Keratinocyte (primary cell): ENCODE data around the gene NF1. TPM values are rescaled to one million over a fixed set of nuclear protein-coding genes. Genes with fewer than 3 reads are reported as not detected.
A peak's percentile ranks its signal among the peaks of the same experiment; 100 is the strongest.

ENCODE experiments used
- DNase-seq: peaks from one replicate; pipeline ENCODE4 v3.0.0-alpha.2; 2011; ENCODE audit warnings: low read depth, missing footprints, low spot score
- FAIRE-seq: peaks from 2 replicates; lab custom pipeline; 2011; peaks lifted over from hg19 to GRCh38; lab: Jason Lieb, UNC
- H2AFZ ChIP-seq: 2 replicates; pipeline ENCODE4 v1.6.0; 2012; ENCODE audit warnings: low read length, control low read depth, inconsistent platforms; ENCODE audit not compliant: control insufficient read depth
- H3K27ac ChIP-seq: 2 replicates; pipeline ENCODE4 v1.5.1; 2011; ENCODE audit warnings: low read length; ENCODE audit not compliant: control insufficient read depth, insufficient read depth
- H3K27me3 ChIP-seq: 3 replicates; pipeline ENCODE4 v1.6.0; 2011; ENCODE audit warnings: low read length; ENCODE audit not compliant: control insufficient read depth, insufficient read depth; ENCODE audit errors: extremely low read depth
- H3K36me3 ChIP-seq, 2 experiments: 2 replicates in 1 of 2; 3 replicates in 1 of 2; pipeline ENCODE4 v1.5.1; 2011; ENCODE audit warnings: low read length in 2 of 2, mild to moderate bottlenecking in 1 of 2; ENCODE audit not compliant: control insufficient read depth in 2 of 2, insufficient read depth in 2 of 2; ENCODE audit errors: extremely low read depth in 1 of 2
- H3K4me1 ChIP-seq: 3 replicates; pipeline ENCODE4 v1.5.1; 2011; ENCODE audit warnings: low read length; ENCODE audit not compliant: control insufficient read depth, insufficient read depth; ENCODE audit errors: extremely low read depth
- H3K4me2 ChIP-seq: 3 replicates; pipeline ENCODE4 v1.6.0; 2011; ENCODE audit warnings: low read depth, low read length; ENCODE audit not compliant: control insufficient read depth, insufficient read depth; ENCODE audit errors: extremely low read depth
- H3K4me3 ChIP-seq, 3 experiments: fragments of 200-600 bp in 1 of 3; sonication (generic) in 1 of 3; 2 replicates in 2 of 3; 3 replicates in 1 of 3; pipeline ENCODE4 v1.5.1; 2011 to 2016; ENCODE audit warnings: low read length in 3 of 3, mild to moderate bottlenecking in 3 of 3, control low read depth in 2 of 3, inconsistent platforms in 1 of 3, low read depth in 1 of 3, mixed read lengths in 1 of 3, mixed run types in 1 of 3, moderate library complexity in 1 of 3; ENCODE audit not compliant: control insufficient read depth in 2 of 3, insufficient read depth in 2 of 3; ENCODE audit errors: extremely low read depth in 1 of 3
- H3K79me2 ChIP-seq: 2 replicates; pipeline ENCODE4 v1.6.0; 2012; ENCODE audit warnings: low read length; ENCODE audit not compliant: control insufficient read depth, insufficient read depth
- H3K9ac ChIP-seq: 3 replicates; pipeline ENCODE4 v1.6.0; 2011; ENCODE audit warnings: low read length; ENCODE audit not compliant: control insufficient read depth, insufficient read depth; ENCODE audit errors: extremely low read depth
- H3K9me1 ChIP-seq: 3 replicates; pipeline ENCODE4 v1.6.0; 2011; ENCODE audit warnings: low read length; ENCODE audit not compliant: control insufficient read depth, insufficient read depth; ENCODE audit errors: extremely low read depth
- H3K9me3 ChIP-seq: 2 replicates; pipeline ENCODE4 v1.5.1; 2012; ENCODE audit warnings: low read depth, low read length; ENCODE audit not compliant: control insufficient read depth
- H4K20me1 ChIP-seq: 3 replicates; pipeline ENCODE4 v1.6.0; 2011; ENCODE audit warnings: low read length; ENCODE audit not compliant: control insufficient read depth, insufficient read depth; ENCODE audit errors: extremely low read depth
- EZH2 ChIP-seq: IDR thresholded peaks from one replicate; pipeline ENCODE4 v1.6.1; 2012; ENCODE audit warnings: inconsistent platforms, mild to moderate bottlenecking, low read length, moderate library complexity
- dilution Hi-C: fragments of 300-500 bp; cut with MboI; formaldehyde crosslinking; loops from one replicate; pipeline ENCODE4 v1.7.0; 2020; ENCODE audit warnings: low sequenced_read_pairs; ENCODE audit not compliant: extremely low pct_ligation_motif_present
- polyA plus RNA-seq, 5 experiments: library from polyadenylated mRNA; depleted of rRNA in 3 of 5; stranded (reverse) in 3 of 5; stranded (forward) in 1 of 5; unstranded in 1 of 5; fragments of >200 nt; gene quantifications; 1 replicate in 1 of 5; 2 replicates in 3 of 5; 3 replicates in 1 of 5; pipeline versions ENCODE4 v1.2.1 to v1.2.3, GENCODE V29; 2011 to 2012; ENCODE audit warnings: missing spikeins in 2 of 5, low read depth in 1 of 5, low replicate concordance in 1 of 5
- TF ChIP-seq, protein P1 (sequence below), 3 experiments: IDR thresholded peaks in 1 of 3; conservative IDR thresholded peaks in 1 of 3; optimal IDR thresholded peaks in 1 of 3; 2 replicates in 2 of 3; 3 replicates in 1 of 3; pipeline versions ENCODE3 to v1.5.1; 2011; ENCODE audit warnings: low read length in 3 of 3, mild to moderate bottlenecking in 3 of 3, moderate library complexity in 2 of 3, control low read depth in 1 of 3, inconsistent platforms in 1 of 3; ENCODE audit not compliant: insufficient read depth in 2 of 3; ENCODE audit errors: extremely low read depth in 1 of 3

NF1 gene
- polyA plus RNA-seq, 1 donor (not counting 4 experiments of a cell fraction or from before 2014, with no cell fraction given), result 26.7 TPM

DNA sequence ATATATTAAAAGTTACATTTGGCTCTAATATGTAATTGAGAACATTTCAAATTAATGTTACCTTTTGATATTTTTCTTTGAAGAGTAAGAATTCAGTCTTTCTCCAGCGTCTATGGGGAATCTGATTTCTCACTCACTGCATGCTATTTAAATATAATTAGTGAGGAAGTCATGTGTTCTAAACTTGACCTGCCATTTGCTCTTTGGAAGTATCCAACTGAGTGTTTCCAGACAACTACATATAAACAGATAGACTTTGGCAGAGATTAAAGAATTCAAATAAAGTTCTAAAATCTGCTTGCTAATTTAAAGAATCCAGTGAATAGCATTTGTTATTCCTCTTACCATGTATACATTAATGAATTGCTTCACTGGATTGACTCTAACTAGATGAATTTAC, 178.7 kb downstream of the NF1 start:
- Histone ChIP-seq H3K27ac (peak overlapping the region; percentile 60), H4K20me1 (no peaks in the 10 kb centered on the region), H3K36me3 (peaks cover 3 to 7% of the 10 kb centered on the region in 2 experiments), H3K27me3 (no peaks in the 10 kb centered on the region), H3K4me2 (no peak overlapping the region), H3K9me1 (no peaks in the 10 kb centered on the region), H2AFZ (no peak overlapping the region), H3K4me1 (peaks cover 33% of the 10 kb centered on the region), H3K9ac (no peak overlapping the region), H3K9me3 (no peaks in the 10 kb centered on the region), H3K79me2 (no peaks in the 10 kb centered on the region), H3K4me3 (no peak overlapping the region)
- TF ChIP-seq, protein P1, sequence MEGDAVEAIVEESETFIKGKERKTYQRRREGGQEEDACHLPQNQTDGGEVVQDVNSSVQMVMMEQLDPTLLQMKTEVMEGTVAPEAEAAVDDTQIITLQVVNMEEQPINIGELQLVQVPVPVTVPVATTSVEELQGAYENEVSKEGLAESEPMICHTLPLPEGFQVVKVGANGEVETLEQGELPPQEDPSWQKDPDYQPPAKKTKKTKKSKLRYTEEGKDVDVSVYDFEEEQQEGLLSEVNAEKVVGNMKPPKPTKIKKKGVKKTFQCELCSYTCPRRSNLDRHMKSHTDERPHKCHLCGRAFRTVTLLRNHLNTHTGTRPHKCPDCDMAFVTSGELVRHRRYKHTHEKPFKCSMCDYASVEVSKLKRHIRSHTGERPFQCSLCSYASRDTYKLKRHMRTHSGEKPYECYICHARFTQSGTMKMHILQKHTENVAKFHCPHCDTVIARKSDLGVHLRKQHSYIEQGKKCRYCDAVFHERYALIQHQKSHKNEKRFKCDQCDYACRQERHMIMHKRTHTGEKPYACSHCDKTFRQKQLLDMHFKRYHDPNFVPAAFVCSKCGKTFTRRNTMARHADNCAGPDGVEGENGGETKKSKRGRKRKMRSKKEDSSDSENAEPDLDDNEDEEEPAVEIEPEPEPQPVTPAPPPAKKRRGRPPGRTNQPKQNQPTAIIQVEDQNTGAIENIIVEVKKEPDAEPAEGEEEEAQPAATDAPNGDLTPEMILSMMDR (optimal IDR thresholded peaks at IDR 0.05 in 1 of 3, IDR thresholded peaks at IDR 0.05 in 1 of 3, conservative IDR thresholded peaks at IDR 0.05 in 1 of 3; ENCODE audit: extremely low read depth in 1 of 3, insufficient read depth in 2 of 3, low read length in 3 of 3), result no peak
- TF ChIP-seq EZH2, result no peak
- dilution Hi-C loops, result no loop called here
- FAIRE-seq (no peak), DNase-seq (no peak)

DNA sequence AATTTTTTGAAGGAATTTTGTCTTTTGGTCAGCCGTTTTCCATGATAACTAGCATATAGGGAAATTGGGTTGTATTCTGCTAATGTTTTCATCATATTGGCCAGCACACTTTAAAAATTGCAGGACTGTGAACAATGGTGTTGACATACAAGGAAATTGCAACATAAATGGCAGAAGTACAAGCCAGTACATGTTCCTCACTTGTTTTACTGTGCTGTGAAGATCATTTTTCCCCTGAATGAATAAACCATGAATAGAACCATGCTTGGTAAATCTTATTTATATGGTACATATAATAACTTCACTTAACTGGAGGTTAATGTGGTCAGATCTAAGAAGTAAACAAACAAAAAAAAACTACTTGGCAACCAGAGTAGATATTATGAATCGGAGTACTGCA, 179.5 kb downstream of the NF1 start:
- H3K4me3 ChIP-seq, result no peak overlapping the region
- H2AFZ ChIP-seq, result no peak overlapping the region
- peak overlapping the region; percentile 60 for H3K27ac ChIP-seq
- peaks cover 29% of the 10 kb centered on the region for H3K4me1 ChIP-seq
- peak overlapping the region; percentile 73 for H3K4me2 ChIP-seq
- H3K9ac ChIP-seq, result no peak overlapping the region
- peaks cover 6 to 13% of the 10 kb centered on the region in 2 experiments for H3K36me3 ChIP-seq
- no peaks in the 10 kb centered on the region for H3K27me3 ChIP-seq
- dilution Hi-C loops, result no loop called here
- H3K9me3 ChIP-seq, result no peaks in the 10 kb centered on the region
- no peaks in the 10 kb centered on the region for H4K20me1 ChIP-seq
- no peaks in the 10 kb centered on the region for H3K9me1 ChIP-seq
- no peak for TF ChIP-seq EZH2
- TF ChIP-seq, protein P1 (optimal IDR thresholded peaks at IDR 0.05 in 1 of 3, IDR thresholded peaks at IDR 0.05 in 1 of 3, conservative IDR thresholded peaks at IDR 0.05 in 1 of 3; ENCODE audit: extremely low read depth in 1 of 3, insufficient read depth in 2 of 3, low read length in 3 of 3), result no peak
- DNase-seq, result peak; percentile 48
- H3K79me2 ChIP-seq, result no peaks in the 10 kb centered on the region
- peak; percentile 84 for FAIRE-seq
